Transverse colon (tissue), 4 donors: ENCODE data around the gene ANKRD44.

Source experiments
- EP300 ChIP-seq: sonication (generic); formaldehyde crosslinking; IDR thresholded peaks from one replicate; pipeline ENCODE4 v1.6.1; 2017; ENCODE audit warnings: antibody characterized with exemption, low read depth
- POLR2A ChIP-seq: fragments of 450-650 bp; IDR thresholded peaks from one replicate; pipeline ENCODE4 v1.6.1; 2016; ENCODE audit warnings: antibody characterized with exemption, mild to moderate bottlenecking, moderate library complexity
- POLR2AphosphoS5 ChIP-seq, 3 donors: sonication (generic); formaldehyde crosslinking; IDR thresholded peaks; one replicate each; pipeline ENCODE4 v1.6.1; 2016; ENCODE audit warnings: antibody characterized with exemption in 3 of 3
- TF ChIP-seq, protein P1 (sequence below), 5 experiments: fragments of 200-600 bp in 3 of 5; fragments of 450-650 bp in 2 of 5; sonication (generic) in 3 of 5; IDR thresholded peaks; 1 replicate in 2 of 5; 2 replicates in 3 of 5; pipeline ENCODE4 v1.5.1; 2016 to 2017; ENCODE audit warnings: antibody characterized with exemption in 5 of 5, inconsistent platforms in 3 of 5, mild to moderate bottlenecking in 2 of 5, moderate library complexity in 1 of 5

- TF ChIP-seq, protein P1, sequence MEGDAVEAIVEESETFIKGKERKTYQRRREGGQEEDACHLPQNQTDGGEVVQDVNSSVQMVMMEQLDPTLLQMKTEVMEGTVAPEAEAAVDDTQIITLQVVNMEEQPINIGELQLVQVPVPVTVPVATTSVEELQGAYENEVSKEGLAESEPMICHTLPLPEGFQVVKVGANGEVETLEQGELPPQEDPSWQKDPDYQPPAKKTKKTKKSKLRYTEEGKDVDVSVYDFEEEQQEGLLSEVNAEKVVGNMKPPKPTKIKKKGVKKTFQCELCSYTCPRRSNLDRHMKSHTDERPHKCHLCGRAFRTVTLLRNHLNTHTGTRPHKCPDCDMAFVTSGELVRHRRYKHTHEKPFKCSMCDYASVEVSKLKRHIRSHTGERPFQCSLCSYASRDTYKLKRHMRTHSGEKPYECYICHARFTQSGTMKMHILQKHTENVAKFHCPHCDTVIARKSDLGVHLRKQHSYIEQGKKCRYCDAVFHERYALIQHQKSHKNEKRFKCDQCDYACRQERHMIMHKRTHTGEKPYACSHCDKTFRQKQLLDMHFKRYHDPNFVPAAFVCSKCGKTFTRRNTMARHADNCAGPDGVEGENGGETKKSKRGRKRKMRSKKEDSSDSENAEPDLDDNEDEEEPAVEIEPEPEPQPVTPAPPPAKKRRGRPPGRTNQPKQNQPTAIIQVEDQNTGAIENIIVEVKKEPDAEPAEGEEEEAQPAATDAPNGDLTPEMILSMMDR (IDR thresholded peaks at IDR 0.05): no peak
- TF ChIP-seq POLR2A (no peak), POLR2AphosphoS5 (IDR thresholded peaks at IDR 0.05) (no peak), EP300 (no peak)
Measured at GRCh38 chr2:196968516-196968915, 342.1 kb downstream of the ANKRD44 start.
